ENCODE measurements around the gene DEPDC5.

- TF ChIP-seq, protein P1, sequence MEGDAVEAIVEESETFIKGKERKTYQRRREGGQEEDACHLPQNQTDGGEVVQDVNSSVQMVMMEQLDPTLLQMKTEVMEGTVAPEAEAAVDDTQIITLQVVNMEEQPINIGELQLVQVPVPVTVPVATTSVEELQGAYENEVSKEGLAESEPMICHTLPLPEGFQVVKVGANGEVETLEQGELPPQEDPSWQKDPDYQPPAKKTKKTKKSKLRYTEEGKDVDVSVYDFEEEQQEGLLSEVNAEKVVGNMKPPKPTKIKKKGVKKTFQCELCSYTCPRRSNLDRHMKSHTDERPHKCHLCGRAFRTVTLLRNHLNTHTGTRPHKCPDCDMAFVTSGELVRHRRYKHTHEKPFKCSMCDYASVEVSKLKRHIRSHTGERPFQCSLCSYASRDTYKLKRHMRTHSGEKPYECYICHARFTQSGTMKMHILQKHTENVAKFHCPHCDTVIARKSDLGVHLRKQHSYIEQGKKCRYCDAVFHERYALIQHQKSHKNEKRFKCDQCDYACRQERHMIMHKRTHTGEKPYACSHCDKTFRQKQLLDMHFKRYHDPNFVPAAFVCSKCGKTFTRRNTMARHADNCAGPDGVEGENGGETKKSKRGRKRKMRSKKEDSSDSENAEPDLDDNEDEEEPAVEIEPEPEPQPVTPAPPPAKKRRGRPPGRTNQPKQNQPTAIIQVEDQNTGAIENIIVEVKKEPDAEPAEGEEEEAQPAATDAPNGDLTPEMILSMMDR (IDR thresholded peaks at IDR 0.05), result no peak
- no peak for TF ChIP-seq POLR2A (IDR thresholded peaks at IDR 0.05)
Measured at GRCh38 chr22:31923136-31923535, 169.3 kb downstream of the DEPDC5 start.
